ENCODE data around the gene IGF2R. TPM values are rescaled to one million over a fixed set of nuclear protein-coding genes. Genes with fewer than 3 reads are reported as not detected.

Gene IGF2R
- total and polyA plus RNA-seq, 2 experiments from 2014 or later, result 61.2 to 132 TPM

DNA sequence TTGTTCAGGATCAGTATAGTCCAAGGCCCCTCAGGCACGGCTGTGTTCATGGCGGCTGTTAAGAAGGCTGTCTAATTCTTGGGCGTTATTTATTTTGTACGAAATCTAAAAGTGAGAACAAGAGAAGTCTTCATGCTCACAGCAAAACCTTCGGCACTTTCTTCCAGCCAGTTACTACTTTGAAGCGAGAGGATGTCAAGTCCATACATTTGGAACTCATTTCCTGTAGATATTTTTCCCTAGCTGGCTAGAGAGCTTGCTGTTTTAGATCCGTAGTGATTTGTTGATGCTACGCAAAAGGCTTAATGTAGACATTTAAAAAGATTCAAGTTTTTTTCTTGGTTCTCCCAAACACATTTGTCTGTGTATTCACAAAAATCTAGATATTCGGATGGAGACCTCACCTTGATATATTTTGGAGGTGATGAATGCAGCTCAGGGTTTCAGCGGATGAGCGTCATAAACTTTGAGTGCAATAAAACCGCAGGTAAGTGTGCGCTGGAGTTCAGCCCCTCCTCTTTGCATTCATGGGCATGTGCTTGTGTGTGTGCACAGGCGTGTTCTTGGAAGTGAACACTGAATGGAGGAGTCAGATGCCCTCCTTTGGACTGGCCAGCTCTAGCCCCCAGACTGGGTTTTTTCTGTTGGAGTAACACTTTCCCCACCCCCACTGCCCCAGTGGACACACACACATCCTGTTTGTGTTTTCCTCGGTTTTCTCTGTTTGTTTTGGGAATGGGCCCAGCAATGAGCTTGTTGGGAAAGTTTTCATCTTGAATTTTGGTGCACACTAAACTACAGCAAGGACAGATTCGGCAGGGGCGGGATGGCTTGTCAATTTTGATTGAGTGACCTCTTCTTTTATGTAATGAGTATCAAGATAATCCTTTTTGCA, 65.4 kb downstream of the IGF2R start:
- TF ChIP-seq EZH2phosphoT487 (IDR thresholded peaks at IDR 0.05; ENCODE audit: low read depth, severe bottlenecking, unreplicated experiment) (no peak), CTCF (IDR thresholded peaks at IDR 0.05; ENCODE audit: poor library complexity) (no peak)
- Histone ChIP-seq H3K4me2 (peak overlapping the region; percentile 45), H3K79me2 (peaks cover 23% of the 10 kb centered on the region), H4K20me1 (ENCODE audit: insufficient read depth, poor library complexity, severe bottlenecking) (peaks cover 4% of the 10 kb centered on the region), H3K4me1 (ENCODE audit: insufficient read depth) (peaks cover 10% of the 10 kb centered on the region), H3K27me3 (no peaks in the 10 kb centered on the region), H3K4me3 (no peak overlapping the region), H2AFZ (no peak overlapping the region), H3K9me3 (ENCODE audit: low read depth) (no peaks in the 10 kb centered on the region), H3K36me3 (replicated peaks; ENCODE audit: insufficient read depth, low read depth) (no peaks in the 10 kb centered on the region), H3K9me2 (replicated peaks; ENCODE audit: insufficient read depth) (no peaks in the 10 kb centered on the region), H3K27ac (peak overlapping the region; percentile 49)
- DNase-seq (ENCODE audit: low spot score), result no peak
- WGBS (ENCODE audit: low lambda C conversion rate, missing lambda C conversion rate), result 79% methylated on average over 17 of the region's 17 CpGs

DNA sequence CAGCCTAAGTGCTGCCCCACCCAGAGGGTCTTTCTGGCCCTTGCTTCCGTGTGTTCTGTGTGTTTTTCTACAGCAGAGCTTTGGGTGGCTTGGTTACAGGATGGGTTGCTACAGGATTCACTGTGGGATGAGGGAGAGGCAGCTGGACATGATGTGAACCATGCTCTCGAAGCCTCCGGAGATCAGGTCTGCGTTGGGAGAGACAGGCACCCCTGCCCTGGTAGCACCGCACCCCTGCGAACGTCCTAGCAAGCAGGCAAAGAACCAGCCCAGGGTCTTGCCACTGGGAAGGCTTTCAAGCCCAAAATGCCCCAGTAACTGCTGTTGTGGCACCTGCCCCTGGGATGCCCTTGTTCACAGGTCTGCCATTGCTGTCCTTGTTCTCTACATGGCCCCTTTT, 66.4 kb downstream of the IGF2R start:
- Histone ChIP-seq H3K4me2 (no peak overlapping the region), H3K4me1 (ENCODE audit: insufficient read depth) (peaks cover 3% of the 10 kb centered on the region), H3K9me3 (ENCODE audit: low read depth) (no peaks in the 10 kb centered on the region), H3K27me3 (no peaks in the 10 kb centered on the region), H4K20me1 (ENCODE audit: insufficient read depth, poor library complexity, severe bottlenecking) (peaks cover 4% of the 10 kb centered on the region), H3K4me3 (no peak overlapping the region), H3K36me3 (replicated peaks; ENCODE audit: insufficient read depth, low read depth) (no peaks in the 10 kb centered on the region), H2AFZ (no peak overlapping the region), H3K9me2 (replicated peaks; ENCODE audit: insufficient read depth) (no peaks in the 10 kb centered on the region), H3K27ac (no peak overlapping the region), H3K79me2 (peaks cover 19% of the 10 kb centered on the region)
- no peak for DNase-seq (ENCODE audit: low spot score)
- WGBS (ENCODE audit: low lambda C conversion rate, missing lambda C conversion rate), result 95% methylated on average over 7 of the region's 7 CpGs
- no peak for TF ChIP-seq CTCF (IDR thresholded peaks at IDR 0.05; ENCODE audit: poor library complexity)
- TF ChIP-seq EZH2 (IDR thresholded peaks at IDR 0.05; ENCODE audit: borderline replicate concordance), result no peak
- TF ChIP-seq EZH2phosphoT487 (IDR thresholded peaks at IDR 0.05; ENCODE audit: low read depth, severe bottlenecking, unreplicated experiment), result no peak

GRCh38 chr6:160035693-160036330, 66.9 kb downstream of the IGF2R start:
- Histone ChIP-seq H3K27ac (no peak overlapping the region), H3K36me3 (replicated peaks; ENCODE audit: insufficient read depth, low read depth) (no peaks in the 10 kb centered on the region), H3K4me3 (no peak overlapping the region), H3K79me2 (peaks cover 19% of the 10 kb centered on the region), H4K20me1 (ENCODE audit: insufficient read depth, poor library complexity, severe bottlenecking) (peaks cover 3% of the 10 kb centered on the region), H3K9me2 (replicated peaks; ENCODE audit: insufficient read depth) (no peaks in the 10 kb centered on the region), H3K9me3 (ENCODE audit: low read depth) (no peaks in the 10 kb centered on the region), H2AFZ (no peak overlapping the region), H3K4me1 (ENCODE audit: insufficient read depth) (no peaks in the 10 kb centered on the region), H3K4me2 (no peak overlapping the region), H3K27me3 (no peaks in the 10 kb centered on the region)
- no peak for DNase-seq (ENCODE audit: low spot score)
- WGBS (ENCODE audit: low lambda C conversion rate, missing lambda C conversion rate), result 96% methylated on average over 12 of the region's 12 CpGs
- TF ChIP-seq EZH2phosphoT487 (IDR thresholded peaks at IDR 0.05; ENCODE audit: low read depth, severe bottlenecking, unreplicated experiment), result no peak
- TF ChIP-seq CTCF (IDR thresholded peaks at IDR 0.05; ENCODE audit: poor library complexity), result no peak
- TF ChIP-seq EZH2 (IDR thresholded peaks at IDR 0.05; ENCODE audit: borderline replicate concordance), result no peak
